ENCODE measurements around the gene ARRB1.
"Not testable (repeated sequence)": the region's sequence is repeated elsewhere in the genome, so short reads cannot be mapped to it uniquely, and the experiment has no call there.

Gene ARRB1

DNA sequence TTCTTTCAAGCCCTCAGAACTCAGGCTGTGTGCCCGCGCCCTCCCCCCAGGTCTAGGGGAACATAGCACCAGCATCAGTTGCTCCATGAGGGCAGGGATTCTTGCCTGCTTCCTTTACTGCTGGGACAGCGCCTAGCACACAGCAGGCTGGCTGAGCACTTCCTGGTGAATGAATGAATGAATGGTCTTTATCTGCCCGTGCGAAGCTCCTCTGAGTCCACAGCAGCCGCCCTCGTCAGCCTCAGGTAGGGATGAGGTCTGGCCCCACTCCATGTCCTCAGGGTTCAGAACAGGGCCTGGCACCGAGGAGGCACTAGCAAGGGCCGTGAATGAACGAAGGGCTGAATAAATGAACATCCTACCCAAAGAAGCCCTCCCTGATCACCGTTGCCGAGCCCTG, 27.3 kb downstream of the ARRB1 start:
- DNase-seq (ENCODE audit: low read depth in 2 of 2) = no peak

DNA sequence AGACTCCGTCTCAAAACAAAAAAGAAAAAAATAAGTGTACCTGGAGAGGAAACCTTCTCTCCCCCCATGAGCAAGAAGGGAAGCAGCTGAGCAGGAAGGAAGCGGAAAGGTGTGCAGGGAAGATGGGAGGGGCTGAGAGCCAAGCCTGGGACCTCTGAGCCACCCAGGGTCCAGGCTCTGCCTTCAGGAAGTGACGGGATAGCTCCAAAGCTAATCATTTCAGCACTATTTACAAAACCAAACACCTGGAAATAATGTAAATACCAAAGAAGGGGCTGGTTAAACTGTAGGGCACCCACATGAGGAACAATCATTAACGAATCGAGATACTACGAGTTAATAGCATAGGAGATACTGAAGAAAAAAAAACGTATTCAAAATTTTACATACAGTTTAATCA, 27.9 kb downstream of the ARRB1 start:
- DNase-seq (ENCODE audit: low read depth in 2 of 2) = no peak

DNA sequence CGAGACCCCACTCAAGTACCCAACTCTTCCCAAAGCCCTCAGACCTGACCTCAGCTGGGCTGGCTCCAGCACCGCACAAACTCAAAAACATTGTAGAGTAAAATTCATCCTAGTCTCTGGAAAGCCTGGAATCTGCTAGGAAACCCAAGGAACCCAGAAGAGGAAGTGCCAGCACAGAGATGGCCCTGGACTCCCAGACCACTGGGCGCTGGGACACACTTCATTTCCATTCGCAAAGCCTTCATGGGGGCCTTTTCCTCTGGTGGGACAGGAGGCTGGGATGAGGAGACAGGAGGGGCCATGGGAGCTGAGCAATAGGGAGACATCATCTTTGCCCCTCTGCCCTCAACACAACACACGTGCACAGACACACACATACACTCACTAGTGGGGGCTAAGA, 30.8 kb downstream of the ARRB1 start:
- no peak for DNase-seq (ENCODE audit: low read depth in 2 of 2)

DNA sequence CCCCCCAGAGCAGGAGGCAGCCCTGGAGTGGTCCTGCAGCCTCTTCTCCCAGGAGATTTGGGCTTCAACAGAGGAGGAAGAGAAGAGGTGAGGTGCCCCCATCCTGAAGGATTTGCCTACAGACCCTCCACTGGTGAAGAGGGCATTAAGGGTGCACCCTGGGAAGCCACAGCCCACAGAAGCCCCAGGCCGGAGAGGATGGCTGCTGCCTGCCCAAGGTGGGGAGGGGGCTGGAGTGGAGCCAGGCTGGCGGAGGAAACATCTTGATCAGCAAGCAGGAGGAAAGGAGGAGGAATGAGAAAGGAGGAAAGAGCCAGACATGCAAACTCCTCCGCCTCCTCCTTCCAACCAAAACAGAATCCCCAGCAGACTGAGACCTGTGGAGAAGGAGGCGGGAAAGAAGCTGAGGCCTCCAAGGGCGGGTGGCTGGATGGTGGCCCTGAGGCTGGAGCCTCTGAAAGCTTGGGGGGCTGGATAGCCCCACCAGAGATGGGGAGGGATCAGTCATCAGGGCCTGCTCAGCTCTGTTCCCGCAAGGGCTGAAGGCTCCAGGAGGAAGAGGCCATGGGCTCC, 31.3 kb downstream of the ARRB1 start:
- no peak for DNase-seq (ENCODE audit: low read depth in 2 of 2)

DNA sequence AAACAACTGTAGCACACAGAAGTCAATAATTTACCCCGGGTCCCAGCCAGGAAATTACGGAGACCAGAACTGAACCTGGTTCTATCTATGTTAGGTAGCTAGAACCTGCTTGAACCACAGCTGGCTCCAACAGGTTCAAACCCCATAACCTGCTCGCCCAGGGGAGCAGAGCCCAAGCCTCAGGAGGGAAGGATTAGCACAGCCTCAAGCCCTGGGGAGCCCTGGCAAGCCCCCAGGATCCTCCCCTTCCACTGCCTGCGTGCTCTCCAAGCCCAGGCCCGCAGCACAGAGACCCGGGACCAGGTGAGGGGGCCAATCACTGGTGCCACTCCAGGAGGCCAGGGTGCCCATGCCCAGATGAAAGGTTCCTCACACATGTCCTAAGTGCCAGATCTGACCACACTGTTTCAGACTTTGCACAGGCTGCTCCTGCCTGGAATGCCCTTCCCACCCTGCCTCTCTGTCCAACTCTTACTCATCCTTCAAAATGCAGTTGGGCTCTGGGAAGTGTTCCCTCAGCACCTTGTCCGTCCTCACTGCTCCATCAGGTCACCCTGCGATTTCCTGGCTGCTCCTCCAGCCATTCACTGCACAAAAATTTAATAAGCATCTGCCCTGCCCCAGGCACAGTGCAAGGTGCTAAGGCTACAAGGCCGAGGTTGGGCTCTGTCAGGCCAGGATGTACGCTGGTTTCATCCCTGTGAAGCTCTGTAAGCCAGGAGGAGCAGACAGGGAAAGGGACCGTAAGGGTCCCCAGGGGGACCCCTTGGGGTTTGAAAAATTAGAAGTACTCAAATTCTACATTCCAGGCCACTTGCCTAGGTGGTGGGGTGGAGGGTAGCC, 32.2 kb downstream of the ARRB1 start:
- DNase-seq (ENCODE audit: low read depth in 2 of 2) = no peak

DNA sequence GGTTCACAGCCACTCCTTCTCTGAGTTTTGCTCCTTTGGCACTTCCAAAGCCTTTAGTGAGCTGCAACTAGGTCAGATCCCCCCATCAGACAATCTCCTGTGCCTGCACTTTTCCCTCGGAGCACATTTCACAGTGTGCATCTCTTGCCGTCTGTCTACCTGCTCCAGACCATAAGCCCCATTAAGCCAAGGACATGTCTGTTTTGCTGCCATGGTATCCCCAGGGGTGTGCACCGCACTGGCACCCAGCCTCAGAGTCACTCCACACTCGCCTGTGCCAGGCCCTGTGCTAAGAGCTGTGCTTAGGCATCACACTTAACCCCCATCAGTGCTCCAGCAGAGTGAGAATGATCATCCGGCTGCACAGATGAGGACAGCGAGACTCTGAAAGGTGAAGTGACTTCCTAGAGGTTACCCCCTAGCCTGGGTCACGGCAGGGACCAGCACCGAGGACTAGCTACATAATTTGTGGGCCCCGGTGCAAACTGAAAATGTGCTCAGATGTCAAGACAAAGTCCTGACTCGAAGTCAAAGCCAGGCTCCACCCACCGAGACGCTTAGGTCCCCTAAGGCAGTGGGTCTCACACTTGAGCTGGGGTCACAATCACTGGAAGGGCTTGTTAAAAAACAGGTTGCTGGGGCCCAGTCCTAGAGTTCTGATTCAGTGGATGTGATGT, 33.9 kb downstream of the ARRB1 start:
- no peak for DNase-seq (ENCODE audit: low read depth in 2 of 2)

DNA sequence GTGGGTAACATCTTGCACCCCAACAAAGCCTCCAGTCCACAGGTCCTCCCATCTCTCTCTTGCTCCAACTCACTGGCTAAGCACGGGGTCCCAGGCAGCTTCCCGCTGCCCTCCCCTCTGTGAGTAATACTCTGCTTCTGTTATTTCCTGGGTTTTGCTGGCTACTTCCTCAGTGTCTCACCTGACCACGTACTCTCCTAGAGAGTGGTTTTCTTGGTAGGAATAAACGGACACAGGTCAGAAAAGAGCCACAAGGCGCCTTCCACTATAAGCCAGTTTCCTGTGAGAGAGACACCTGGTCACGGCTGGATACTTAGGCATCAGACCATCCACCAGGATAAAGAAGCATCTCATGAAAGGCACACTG, 36.0 kb downstream of the ARRB1 start:
- no peak for DNase-seq (ENCODE audit: low read depth in 2 of 2)

DNA sequence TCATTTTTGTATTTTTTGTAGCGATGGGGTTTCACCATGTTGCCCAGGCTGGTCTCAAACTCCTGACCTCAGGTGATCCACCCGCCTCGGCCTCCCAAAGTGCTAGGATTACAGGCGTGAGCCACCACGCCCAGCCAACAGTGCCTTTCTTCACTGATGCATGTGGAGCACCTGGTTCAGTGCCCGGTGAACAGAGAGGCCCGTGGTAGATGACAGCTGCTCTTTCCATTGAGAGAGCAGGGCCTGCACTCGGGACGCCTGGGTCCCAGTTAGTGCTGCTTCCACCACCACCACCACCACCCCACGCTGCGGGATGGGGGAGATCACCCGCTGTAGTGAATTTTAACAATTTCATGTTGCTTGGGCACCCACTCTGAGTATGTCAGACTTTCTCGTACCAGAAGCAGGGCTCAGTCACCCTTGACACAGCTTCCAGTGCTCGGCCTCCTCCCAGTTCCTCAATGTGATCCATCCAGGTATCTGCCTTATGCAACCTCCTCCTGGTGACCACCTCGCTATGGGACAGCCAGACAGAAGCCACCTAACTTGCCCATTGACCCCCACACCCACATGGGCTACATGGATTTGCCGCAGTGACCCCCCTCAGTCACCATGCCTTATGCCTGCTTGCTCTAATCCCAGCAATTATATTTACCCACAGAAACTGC, 36.6 kb downstream of the ARRB1 start:
- DNase-seq (ENCODE audit: low read depth in 2 of 2) = no peak

DNA sequence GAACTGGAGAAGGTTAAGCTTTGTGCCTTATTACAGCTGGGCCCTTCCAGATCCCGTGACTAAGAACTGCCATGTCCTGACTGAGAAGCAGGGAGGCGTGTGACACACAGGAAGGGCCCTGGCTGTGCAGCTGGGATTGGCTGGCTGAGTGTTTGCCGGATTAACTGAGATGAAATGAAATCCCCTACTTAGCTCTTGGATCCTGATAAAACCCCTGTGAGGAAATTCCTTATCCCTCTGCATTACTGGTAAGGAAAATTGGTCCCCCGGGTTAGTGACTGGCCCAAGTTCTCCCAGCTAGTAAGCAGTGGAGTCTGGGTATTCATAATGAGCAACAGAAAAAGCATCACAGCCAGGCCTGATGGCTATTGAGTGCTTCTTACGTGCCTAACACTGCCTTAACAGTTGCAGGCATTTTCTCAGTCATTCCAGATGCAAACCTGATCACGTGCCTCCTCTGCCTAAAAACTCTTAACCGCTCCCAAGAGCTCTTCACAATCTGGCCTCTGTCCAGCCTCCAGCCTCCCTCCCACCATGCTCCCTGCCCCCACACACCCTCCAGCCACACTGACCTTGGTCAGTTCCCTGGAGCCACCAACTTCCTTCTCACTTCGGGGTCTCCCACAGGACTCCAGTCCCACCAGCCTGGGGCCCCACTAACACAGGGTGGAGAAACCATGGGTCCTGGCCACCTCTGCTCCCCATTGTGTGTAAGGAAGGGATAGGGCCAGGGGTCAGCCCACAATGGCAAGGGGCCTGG, 37.8 kb downstream of the ARRB1 start:
- DNase-seq (ENCODE audit: low read depth in 2 of 2) = no peak

DNA sequence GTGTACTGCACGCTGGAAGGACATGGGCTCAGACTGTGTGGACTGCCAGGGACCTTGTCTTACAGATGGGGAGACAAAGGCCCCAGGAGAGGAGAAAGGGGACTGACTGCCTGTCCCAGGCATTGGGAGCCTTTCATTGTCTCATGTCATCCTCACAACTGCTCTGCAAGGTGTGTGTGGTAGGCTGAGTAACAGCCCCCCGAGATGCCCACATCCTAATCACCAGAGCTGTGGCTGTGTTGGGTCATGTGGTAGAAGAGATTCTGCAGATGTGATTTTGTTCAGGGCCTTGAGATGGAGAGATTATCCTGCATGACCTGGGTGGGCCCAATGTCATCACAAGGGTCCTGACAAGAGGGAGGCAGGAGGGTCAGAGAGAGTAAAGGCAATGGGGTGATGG, 39.1 kb downstream of the ARRB1 start:
- DNase-seq (ENCODE audit: low read depth in 2 of 2) = no peak

DNA sequence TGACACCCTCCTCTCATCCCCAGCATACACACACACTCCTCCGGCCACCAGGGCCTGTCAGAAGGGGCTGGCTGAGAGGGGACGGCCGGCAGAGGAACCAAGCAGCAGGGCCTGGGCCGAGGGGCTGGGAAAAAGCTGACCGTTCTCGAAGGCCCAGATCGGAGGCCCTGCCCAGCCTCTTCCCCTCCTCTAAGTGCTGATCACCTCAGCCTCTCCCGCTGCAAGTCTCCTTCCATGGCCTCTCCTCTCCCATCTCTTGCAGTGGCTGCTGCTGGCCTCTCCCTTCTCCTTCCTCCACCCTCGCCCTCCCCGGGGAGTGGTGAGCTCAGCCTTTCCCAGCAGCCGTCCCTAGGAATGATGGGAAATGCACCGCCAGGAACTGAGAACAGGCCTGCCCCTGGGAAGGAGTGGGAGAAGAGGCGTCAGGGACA, 39.6 kb downstream of the ARRB1 start:
- no peak for DNase-seq (ENCODE audit: low read depth in 2 of 2)

DNA sequence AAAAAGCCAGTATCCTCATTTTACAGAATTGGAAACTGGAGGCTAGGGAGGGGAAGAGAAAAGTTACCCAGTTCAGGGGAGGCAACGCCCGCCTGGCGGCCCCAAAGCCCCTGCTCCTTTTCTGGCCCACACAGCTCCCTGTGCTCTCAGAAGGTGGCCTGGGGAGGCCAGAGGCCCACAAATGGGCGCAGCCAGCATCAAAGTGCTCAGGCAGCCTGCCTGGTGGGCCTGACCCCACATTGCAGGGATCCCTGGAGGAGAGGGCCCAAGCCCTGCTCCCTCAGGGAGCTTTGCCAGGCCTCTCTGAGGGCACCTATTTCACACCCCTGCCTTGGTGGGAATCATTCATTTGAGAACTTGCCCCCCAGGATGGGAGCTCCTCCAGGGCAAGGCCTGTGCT, 42.5 kb downstream of the ARRB1 start:
- DNase-seq (ENCODE audit: low read depth in 2 of 2) = no peak

DNA sequence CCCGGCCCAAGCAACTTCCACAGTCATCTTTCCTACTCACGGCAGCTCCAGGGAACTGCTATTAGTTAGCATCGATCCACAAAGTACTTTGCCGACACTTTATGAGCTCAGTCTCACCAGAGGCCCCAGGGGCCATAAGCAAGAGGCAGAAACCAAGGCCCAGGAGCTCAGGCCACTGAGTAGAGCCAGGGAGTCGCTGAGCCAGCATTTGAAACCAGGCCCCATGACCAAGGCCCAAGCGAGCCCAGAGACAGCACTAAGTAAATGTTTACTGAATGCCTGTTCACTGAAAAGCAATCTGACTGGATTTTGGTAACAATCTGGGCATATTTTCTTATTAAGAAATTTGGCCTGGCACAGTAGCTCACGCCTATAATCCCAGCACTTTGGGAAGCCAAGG, 43.3 kb downstream of the ARRB1 start:
- no peak for DNase-seq (ENCODE audit: low read depth in 2 of 2)

DNA sequence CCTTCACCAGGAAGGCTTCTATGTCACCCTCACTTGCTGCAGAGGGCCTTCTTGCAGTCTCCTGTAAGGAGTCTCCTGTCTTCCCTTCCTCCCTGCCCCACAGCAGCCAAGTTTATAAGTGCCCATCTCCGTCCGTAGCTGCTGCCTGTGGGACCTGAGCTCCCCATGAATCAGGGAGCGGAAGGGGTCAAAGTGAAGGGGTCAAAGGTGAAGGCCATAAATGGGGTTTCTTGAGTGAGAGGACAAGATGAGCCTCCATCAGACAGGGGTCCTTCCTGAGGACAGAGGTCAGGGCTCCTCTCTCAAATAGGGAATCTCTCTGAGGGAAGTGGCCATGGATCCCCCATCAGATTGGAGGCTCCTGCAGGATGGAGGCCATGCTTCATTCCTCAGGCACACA, 44.4 kb downstream of the ARRB1 start:
- no peak for DNase-seq (ENCODE audit: low read depth in 2 of 2)

DNA sequence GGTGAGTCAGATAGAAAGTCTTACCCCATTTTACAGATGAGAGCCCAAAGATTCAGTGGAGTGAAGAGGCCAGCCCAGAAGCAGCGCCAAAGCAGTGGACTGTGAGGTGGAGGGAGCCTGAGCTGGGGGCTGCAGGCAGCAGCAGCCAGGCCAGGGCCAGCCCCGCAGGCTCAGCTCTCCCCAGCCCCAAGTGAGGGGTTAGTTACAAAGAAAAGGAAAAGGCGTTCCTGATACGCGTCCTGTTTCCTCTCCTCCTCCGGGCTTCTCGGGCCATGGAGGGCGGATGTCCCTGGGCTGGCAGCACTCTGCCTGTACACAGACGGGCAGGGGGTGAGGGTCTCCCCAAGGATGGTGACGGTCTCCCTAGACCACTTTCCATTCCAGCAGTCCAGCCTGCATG, 44.9 kb downstream of the ARRB1 start:
- no peak for DNase-seq (ENCODE audit: low read depth in 2 of 2)

DNA sequence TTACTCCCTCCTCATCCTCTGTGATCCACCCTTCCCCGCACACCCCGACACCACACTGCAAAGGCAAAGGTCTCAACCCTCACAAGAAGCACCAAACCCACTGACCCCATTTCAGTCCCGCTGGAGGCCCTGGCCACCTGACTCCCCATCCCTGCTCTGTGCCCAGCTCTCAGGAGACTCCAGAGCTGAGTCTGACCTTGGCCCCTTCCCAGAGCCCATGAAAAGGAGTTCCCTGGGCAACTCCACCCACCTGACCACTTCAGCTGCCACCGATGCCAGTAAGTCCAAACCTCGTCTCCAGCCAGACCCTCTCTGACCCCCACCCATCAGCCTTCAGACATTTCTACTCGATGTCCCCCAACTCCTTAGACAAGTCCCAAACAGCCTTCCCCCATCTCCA, 45.5 kb downstream of the ARRB1 start:
- no peak for DNase-seq (ENCODE audit: low read depth in 2 of 2)

DNA sequence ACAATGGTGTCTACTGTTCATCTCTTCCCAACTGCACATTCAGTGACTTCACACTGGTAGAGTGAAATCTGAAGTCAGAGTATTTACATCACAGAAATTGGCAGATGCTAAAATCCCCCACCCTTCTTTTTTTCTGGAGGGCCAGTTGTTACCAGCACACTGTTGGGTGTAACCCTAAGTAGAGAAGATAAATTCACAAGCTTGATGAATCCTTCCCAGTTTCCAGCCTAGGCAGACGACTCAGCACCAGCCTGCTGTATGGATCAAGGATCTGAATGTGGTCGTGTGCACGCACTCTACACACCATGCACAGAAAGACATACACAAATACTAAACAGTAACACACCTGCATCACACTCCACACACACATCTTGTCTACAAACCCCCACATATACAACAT, 46.0 kb downstream of the ARRB1 start:
- DNase-seq (ENCODE audit: low read depth in 2 of 2) = no peak

DNA sequence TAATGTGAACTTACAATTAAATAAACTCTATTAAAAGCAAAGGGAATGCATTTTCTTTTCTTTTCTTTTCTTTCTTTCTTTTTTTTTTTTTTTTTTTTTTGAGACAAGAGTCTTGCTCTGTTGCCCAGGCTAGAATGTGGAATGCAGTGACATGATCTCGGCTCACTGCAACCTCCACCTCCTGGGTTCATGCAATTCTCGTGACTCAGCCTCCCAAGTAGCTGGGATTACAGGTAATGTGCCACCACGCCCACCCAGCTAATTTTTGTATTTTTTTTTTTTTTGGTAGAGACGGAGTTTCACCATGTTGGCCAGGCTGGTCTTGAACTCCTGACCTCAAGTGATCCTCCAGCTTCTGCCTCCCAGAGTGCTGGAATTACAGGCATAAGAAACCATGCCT, 46.5 kb downstream of the ARRB1 start:
- DNase-seq (ENCODE audit: low read depth in 2 of 2) = not testable (repeated sequence)

DNA sequence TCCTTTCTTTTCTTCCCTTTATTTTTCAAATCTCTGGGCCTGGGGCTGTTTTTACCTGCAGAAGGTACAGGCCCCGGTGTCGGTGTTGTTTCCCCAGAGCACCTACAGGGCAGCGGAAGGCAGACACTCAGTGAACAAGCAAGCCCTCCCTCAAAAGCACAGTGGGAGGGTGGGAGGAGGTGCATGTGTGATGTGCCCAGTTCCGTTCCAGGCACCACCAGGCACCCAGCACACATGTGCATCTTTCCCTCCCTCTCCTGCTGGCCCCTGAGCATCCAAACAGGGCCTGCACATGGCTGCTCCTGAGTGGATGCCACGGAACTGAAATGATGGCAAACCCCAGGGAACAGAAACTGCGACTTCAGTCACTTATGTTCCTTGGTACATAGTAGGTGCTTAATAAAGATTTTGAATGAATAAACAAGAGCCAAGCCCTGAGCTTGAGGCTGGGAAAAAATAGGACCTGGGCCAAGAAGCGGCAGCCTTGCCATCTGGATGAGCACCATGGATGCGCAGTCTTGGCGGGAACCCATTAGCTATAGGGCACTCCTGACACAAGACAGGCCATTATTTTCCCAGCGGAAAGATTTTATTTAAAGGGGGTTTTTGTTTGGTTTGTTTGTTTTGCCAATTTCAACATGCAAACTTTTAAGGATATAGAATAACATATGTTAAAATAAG, 47.8 kb downstream of the ARRB1 start:
- no peak for DNase-seq (ENCODE audit: low read depth in 2 of 2)

DNA sequence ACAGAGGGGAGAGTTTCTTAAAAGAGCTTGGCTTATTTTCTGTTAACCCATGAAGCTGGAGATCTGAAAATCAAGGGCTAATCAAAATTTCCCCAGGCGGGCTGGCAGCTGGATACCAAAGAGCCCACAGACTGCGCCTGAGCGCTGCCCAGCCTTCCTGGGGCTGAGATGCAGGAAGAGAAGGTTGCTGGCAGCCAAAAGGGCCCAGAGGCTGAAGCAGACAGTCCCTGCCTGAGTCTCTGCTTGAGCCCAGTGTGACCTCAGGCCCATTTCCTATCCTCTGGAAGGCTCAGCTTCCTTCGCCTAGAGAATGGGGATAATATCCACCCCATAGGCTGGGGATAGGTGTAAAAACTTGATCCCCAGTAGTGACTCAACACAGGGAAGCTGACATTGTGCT, 49.1 kb downstream of the ARRB1 start:
- DNase-seq (ENCODE audit: low read depth in 2 of 2) = no peak

DNA sequence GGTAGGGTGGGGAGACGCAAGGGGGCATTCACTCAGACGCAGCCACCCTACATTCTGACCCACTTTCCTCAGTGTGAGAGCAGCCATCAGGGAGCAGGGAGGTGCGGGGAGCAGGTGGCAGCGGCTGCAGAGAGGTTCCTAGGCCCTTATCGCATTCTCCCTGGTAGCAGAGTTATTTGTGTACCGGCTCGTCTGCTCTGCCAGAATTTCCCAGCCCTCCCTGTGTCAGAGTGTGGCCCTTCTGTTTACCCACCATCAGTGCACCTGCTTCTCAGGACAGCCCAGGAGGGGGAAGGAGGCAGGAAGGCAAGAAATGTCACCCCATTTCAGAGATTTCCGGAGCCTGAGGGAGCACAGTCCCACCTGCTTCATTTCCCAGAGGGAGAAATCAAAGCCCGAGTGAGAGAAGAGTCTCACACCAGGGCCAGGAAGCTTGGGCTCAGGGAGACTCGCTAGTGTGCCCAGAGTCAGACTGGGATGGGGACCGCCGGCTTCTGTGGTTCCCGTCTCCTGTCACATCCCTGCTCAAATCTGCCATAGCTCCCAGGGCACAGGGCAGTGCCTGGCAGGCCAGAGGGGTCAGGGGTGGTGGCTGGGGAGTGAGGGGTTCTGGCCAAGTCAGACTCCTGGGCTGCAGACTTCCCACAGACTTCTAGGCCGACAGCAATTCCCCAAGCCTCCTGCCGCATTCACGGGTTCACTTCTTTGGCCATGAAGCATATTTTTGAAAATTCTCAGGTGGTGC, 49.7 kb downstream of the ARRB1 start:
- no peak for DNase-seq (ENCODE audit: low read depth in 2 of 2)

Data from stimulated activated CD4-positive, alpha-beta T cell treated with anti-CD3 and anti-CD28 coated beads, Interleukin-12 subunit alpha, Interleukin-12 subunit beta, amount 100 ng/mL, for 24 hours (primary cell).